ENCODE data around the gene DEPDC4.

- TF ChIP-seq CTCF (conservative IDR thresholded peaks at IDR 0.05 in 1 of 2, IDR thresholded peaks at IDR 0.05 in 1 of 2; ENCODE audit: extremely low read depth in 1 of 2, insufficient read depth in 1 of 2, low read depth in 1 of 2, low read length in 2 of 2), result no peak
- TF ChIP-seq EZH2 (IDR thresholded peaks at IDR 0.05; ENCODE audit: borderline replicate concordance, low read length), result no peak
Measured at GRCh38 chr12:100303831-100304230, 37.0 kb upstream of the DEPDC4 start.
